BLaER1 treated with 17β-estradiol and CSF1 and Interleukin-3, amounts not matched to agents 10 nM and 100 nM (cell line): ENCODE data around the gene OMA1.

Experiments used
- H3K27ac ChIP-seq, 11 experiments: shearing (Covaris generic); formaldehyde crosslinking; 2 replicates each; pipeline ENCODE4 v1.8.1; 2022
- H3K27me3 ChIP-seq, 11 experiments: shearing (Covaris generic); formaldehyde crosslinking; 2 replicates each; pipeline ENCODE4 v1.8.1; 2022
- H3K36me3 ChIP-seq, 11 experiments: shearing (Covaris generic); formaldehyde crosslinking; 2 replicates each; pipeline ENCODE4 v1.8.1; 2022
- H3K4me1 ChIP-seq, 10 experiments: shearing (Covaris generic); formaldehyde crosslinking; 2 replicates each; pipeline ENCODE4 v1.8.1; 2022
- H3K4me2 ChIP-seq, 11 experiments: shearing (Covaris generic); formaldehyde crosslinking; 2 replicates each; pipeline ENCODE4 v1.8.1; 2022
- H3K4me3 ChIP-seq, 10 experiments: shearing (Covaris generic); formaldehyde crosslinking; 2 replicates each; pipeline ENCODE4 v1.8.1; 2022
- H3K9ac ChIP-seq, 11 experiments: shearing (Covaris generic); formaldehyde crosslinking; 2 replicates each; pipeline ENCODE4 v1.8.1; 2022
- H3K9me3 ChIP-seq, 11 experiments: shearing (Covaris generic); formaldehyde crosslinking; replicated peaks in 1 of 11; 2 replicates each; pipeline ENCODE4 v1.8.1; 2022
- H4K20me1 ChIP-seq, 11 experiments: shearing (Covaris generic); formaldehyde crosslinking; 2 replicates each; pipeline ENCODE4 v1.8.1; 2022
- Cebpa-rat ChIP-seq, 11 experiments: shearing (Covaris generic); IDR thresholded peaks; 2 replicates each; pipeline ENCODE4 v1.8.1; 2022

Gene OMA1

GRCh38 chr1:58457023-58457635 lies 89.4 kb downstream of the OMA1 start:
- Histone ChIP-seq H3K4me3 (no peak overlapping the region), H3K36me3 (no peaks in the 10 kb centered on the region), H3K4me1 (peaks cover 0 to 5% (median 0%) of the 10 kb centered on the region in 10 experiments; a peak in 1 of 20 replicates), H4K20me1 (no peaks in the 10 kb centered on the region; a peak in 1 of 22 replicates), H3K27me3 (no peaks in the 10 kb centered on the region), H3K9me3 (peaks cover 0 to 8% (median 0%) of the 10 kb centered on the region in 11 experiments; a peak in 1 of 22 replicates), H3K9ac (no peak overlapping the region), H3K4me2 (no peak overlapping the region), H3K27ac (no peak overlapping the region)
- TF ChIP-seq Cebpa-rat (IDR thresholded peaks at IDR 0.05), result no peak

GRCh38 chr1:58456470-58456869 lies 90.1 kb downstream of the OMA1 start:
- Histone ChIP-seq H4K20me1 (no peaks in the 10 kb centered on the region; a peak in 1 of 22 replicates), H3K36me3 (no peaks in the 10 kb centered on the region), H3K27me3 (no peaks in the 10 kb centered on the region), H3K27ac (no peak overlapping the region), H3K9ac (no peak overlapping the region), H3K4me2 (no peak overlapping the region), H3K4me3 (no peak overlapping the region), H3K9me3 (peaks cover 0 to 8% (median 0%) of the 10 kb centered on the region in 11 experiments; a peak in 1 of 22 replicates), H3K4me1 (peaks cover 0 to 5% (median 0%) of the 10 kb centered on the region in 10 experiments; a peak in 1 of 20 replicates)
- TF ChIP-seq Cebpa-rat (IDR thresholded peaks at IDR 0.05), result no peak

- Histone ChIP-seq H3K4me2 (no peak overlapping the region), H3K4me3 (no peak overlapping the region), H3K36me3 (no peaks in the 10 kb centered on the region), H3K27me3 (no peaks in the 10 kb centered on the region), H3K4me1 (peaks cover 0 to 5% (median 0%) of the 10 kb centered on the region in 10 experiments; a peak in 1 of 20 replicates), H3K27ac (no peak overlapping the region), H3K9ac (no peak overlapping the region), H3K9me3 (peaks cover 0 to 8% (median 0%) of the 10 kb centered on the region in 11 experiments; a peak in 1 of 22 replicates), H4K20me1 (no peaks in the 10 kb centered on the region; a peak in 1 of 22 replicates)
- no peak for TF ChIP-seq Cebpa-rat (IDR thresholded peaks at IDR 0.05)
Measured at GRCh38 chr1:58454807-58455206, 91.7 kb downstream of the OMA1 start.

- no peak overlapping the region for H3K9ac ChIP-seq
- no peak overlapping the region for H3K4me3 ChIP-seq
- no peaks in the 10 kb centered on the region for H3K36me3 ChIP-seq
- H3K27me3 ChIP-seq, result no peaks in the 10 kb centered on the region
- H4K20me1 ChIP-seq, result no peaks in the 10 kb centered on the region; a peak in 1 of 22 replicates
- no peak for TF ChIP-seq Cebpa-rat (IDR thresholded peaks at IDR 0.05)
- no peak overlapping the region for H3K4me2 ChIP-seq
- peaks cover 0 to 4% (median 0%) of the 10 kb centered on the region in 11 experiments; a peak in 1 of 22 replicates for H3K9me3 ChIP-seq
- no peak overlapping the region for H3K27ac ChIP-seq
- peaks cover 0 to 5% (median 0%) of the 10 kb centered on the region in 10 experiments; a peak in 1 of 20 replicates for H3K4me1 ChIP-seq
Measured at GRCh38 chr1:58454385-58454784, 92.1 kb downstream of the OMA1 start.

- Histone ChIP-seq H3K27me3 (no peaks in the 10 kb centered on the region), H3K9me3 (no peaks in the 10 kb centered on the region), H3K27ac (no peak overlapping the region), H3K4me3 (no peak overlapping the region), H3K36me3 (no peaks in the 10 kb centered on the region), H3K4me2 (no peak overlapping the region), H3K9ac (no peak overlapping the region), H3K4me1 (peaks cover 0 to 5% (median 0%) of the 10 kb centered on the region in 10 experiments; a peak in 1 of 20 replicates), H4K20me1 (no peaks in the 10 kb centered on the region)
- TF ChIP-seq Cebpa-rat (IDR thresholded peaks at IDR 0.05), result no peak
Measured at GRCh38 chr1:58451560-58452191, 94.8 kb downstream of the OMA1 start.

- Histone ChIP-seq H3K9ac (no peak overlapping the region), H3K27me3 (no peaks in the 10 kb centered on the region), H3K4me2 (no peak overlapping the region), H3K36me3 (no peaks in the 10 kb centered on the region), H3K27ac (no peak overlapping the region), H3K4me3 (no peak overlapping the region), H4K20me1 (no peaks in the 10 kb centered on the region), H3K4me1 (no peaks in the 10 kb centered on the region), H3K9me3 (no peaks in the 10 kb centered on the region)
- TF ChIP-seq Cebpa-rat (IDR thresholded peaks at IDR 0.05), result no peak
Measured at GRCh38 chr1:58447886-58448285, 98.6 kb downstream of the OMA1 start.

GRCh38 chr1:58447042-58447441 lies 99.5 kb downstream of the OMA1 start:
- Histone ChIP-seq H4K20me1 (no peaks in the 10 kb centered on the region), H3K36me3 (no peaks in the 10 kb centered on the region), H3K4me1 (no peaks in the 10 kb centered on the region), H3K9me3 (no peaks in the 10 kb centered on the region), H3K27ac (no peak overlapping the region), H3K4me2 (no peak overlapping the region), H3K9ac (no peak overlapping the region), H3K4me3 (no peak overlapping the region), H3K27me3 (no peaks in the 10 kb centered on the region)
- TF ChIP-seq Cebpa-rat (IDR thresholded peaks at IDR 0.05), result no peak

GRCh38 chr1:58446368-58446767 lies 100.2 kb downstream of the OMA1 start:
- Histone ChIP-seq H3K4me1 (no peaks in the 10 kb centered on the region), H3K4me3 (no peak overlapping the region), H3K27me3 (no peaks in the 10 kb centered on the region), H4K20me1 (no peaks in the 10 kb centered on the region), H3K9me3 (no peaks in the 10 kb centered on the region), H3K9ac (no peak overlapping the region), H3K4me2 (no peak overlapping the region), H3K27ac (no peak overlapping the region), H3K36me3 (no peaks in the 10 kb centered on the region)
- TF ChIP-seq Cebpa-rat (IDR thresholded peaks at IDR 0.05), result no peak

GRCh38 chr1:58443986-58444868 lies 102.3 kb downstream of the OMA1 start:
- H3K9me3 ChIP-seq, result no peaks in the 10 kb centered on the region
- H3K27me3 ChIP-seq, result no peaks in the 10 kb centered on the region
- no peak overlapping the region for H3K4me3 ChIP-seq
- no peak overlapping the region for H3K27ac ChIP-seq
- H3K36me3 ChIP-seq, result no peaks in the 10 kb centered on the region
- no peaks in the 10 kb centered on the region for H4K20me1 ChIP-seq
- no peak for TF ChIP-seq Cebpa-rat (IDR thresholded peaks at IDR 0.05)
- no peak overlapping the region for H3K4me2 ChIP-seq
- H3K4me1 ChIP-seq, result no peaks in the 10 kb centered on the region
- H3K9ac ChIP-seq, result no peak overlapping the region
